OCI-LY1 (cell line): ENCODE measurements around the gene ELAVL4.

Experiments
- EZH2 ChIP-seq: fragments of 200-600 bp; sonication (generic), shearing (Covaris generic); IDR thresholded peaks from 2 replicates; pipeline ENCODE4 v1.8.0; 2017; ENCODE audit warnings: borderline replicate concordance, mixed run types, mild to moderate bottlenecking, antibody characterized with exemption, low read length, moderate library complexity, mixed read lengths
- TF ChIP-seq, protein P1 (sequence below): fragments of 200-600 bp; sonication (generic), shearing (Covaris generic); IDR thresholded peaks from 2 replicates; pipeline ENCODE4 v1.5.1; 2017; ENCODE audit warnings: mild to moderate bottlenecking, antibody characterized with exemption, low read length, moderate library complexity, mixed read lengths

DNA sequence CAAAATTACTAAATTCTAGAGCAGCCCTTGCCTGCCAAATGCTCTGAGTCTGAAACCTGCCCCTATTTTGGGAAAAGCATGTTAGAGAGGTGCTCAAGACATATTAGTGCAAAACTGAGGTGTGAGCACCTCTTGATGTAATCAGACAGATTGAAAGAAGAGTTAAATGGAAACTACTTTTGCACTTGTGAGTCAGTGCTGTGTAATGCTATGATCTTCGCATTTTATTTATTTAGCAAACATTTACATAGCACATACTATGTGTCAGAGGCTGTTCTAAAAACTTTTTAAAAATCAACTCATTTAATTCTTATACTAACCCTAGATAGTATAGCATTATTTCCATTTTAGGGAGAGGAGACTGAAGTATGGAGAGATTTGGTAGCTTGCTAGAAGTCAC, 138.1 kb downstream of the ELAVL4 start:
- TF ChIP-seq, protein P1, sequence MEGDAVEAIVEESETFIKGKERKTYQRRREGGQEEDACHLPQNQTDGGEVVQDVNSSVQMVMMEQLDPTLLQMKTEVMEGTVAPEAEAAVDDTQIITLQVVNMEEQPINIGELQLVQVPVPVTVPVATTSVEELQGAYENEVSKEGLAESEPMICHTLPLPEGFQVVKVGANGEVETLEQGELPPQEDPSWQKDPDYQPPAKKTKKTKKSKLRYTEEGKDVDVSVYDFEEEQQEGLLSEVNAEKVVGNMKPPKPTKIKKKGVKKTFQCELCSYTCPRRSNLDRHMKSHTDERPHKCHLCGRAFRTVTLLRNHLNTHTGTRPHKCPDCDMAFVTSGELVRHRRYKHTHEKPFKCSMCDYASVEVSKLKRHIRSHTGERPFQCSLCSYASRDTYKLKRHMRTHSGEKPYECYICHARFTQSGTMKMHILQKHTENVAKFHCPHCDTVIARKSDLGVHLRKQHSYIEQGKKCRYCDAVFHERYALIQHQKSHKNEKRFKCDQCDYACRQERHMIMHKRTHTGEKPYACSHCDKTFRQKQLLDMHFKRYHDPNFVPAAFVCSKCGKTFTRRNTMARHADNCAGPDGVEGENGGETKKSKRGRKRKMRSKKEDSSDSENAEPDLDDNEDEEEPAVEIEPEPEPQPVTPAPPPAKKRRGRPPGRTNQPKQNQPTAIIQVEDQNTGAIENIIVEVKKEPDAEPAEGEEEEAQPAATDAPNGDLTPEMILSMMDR, result no peak
- no peak for TF ChIP-seq EZH2
